Osteocyte (in vitro differentiated cells): ENCODE data around the gene RNF175. TPM values are rescaled to one million over a fixed set of nuclear protein-coding genes. Genes with fewer than 3 reads are reported as not detected.

Source experiments
- DNase-seq: peaks from one replicate; pipeline ENCODE4 v3.0.0; 2021; ENCODE audit warnings: mixed read lengths; ENCODE audit not compliant: unreplicated experiment; ENCODE audit errors: extremely low spot score
- H3K27ac Mint-ChIP-seq: one replicate; pipeline ENCODE4 v1.8.0; 2021; ENCODE audit warnings: mild to moderate bottlenecking, mixed read lengths; ENCODE audit not compliant: unreplicated experiment
- H3K27me3 Mint-ChIP-seq: one replicate; pipeline ENCODE4 v1.8.0; 2021; ENCODE audit warnings: mixed read lengths; ENCODE audit not compliant: unreplicated experiment
- H3K36me3 Mint-ChIP-seq: one replicate; pipeline ENCODE4 v1.8.0; 2021; ENCODE audit warnings: mixed read lengths; ENCODE audit not compliant: unreplicated experiment
- H3K4me1 Mint-ChIP-seq: one replicate; pipeline ENCODE4 v1.8.0; 2021; ENCODE audit warnings: mixed read lengths; ENCODE audit not compliant: unreplicated experiment
- H3K4me3 Mint-ChIP-seq: one replicate; pipeline ENCODE4 v1.8.0; 2021; ENCODE audit warnings: mild to moderate bottlenecking, moderate library complexity, mixed read lengths; ENCODE audit not compliant: unreplicated experiment
- H3K9me3 Mint-ChIP-seq: one replicate; pipeline ENCODE4 v1.8.0; 2021; ENCODE audit warnings: mixed read lengths; ENCODE audit not compliant: unreplicated experiment
- total RNA-seq: library from RNA; stranded (reverse); gene quantifications from 2 replicates; pipeline ENCODE4 v1.2.1, GENCODE V29; 2021
- TF ChIP-seq, protein P1 (sequence below): fragments of 200-600 bp; sonication (generic); IDR thresholded peaks from 2 replicates; pipeline ENCODE4 v1.5.0; 2021; ENCODE audit warnings: antibody characterized with exemption, mild to moderate bottlenecking, moderate library complexity

The RNF175 gene
- total RNA-seq, 1 donor from 2014 or later: 0.32 TPM

- Mint-ChIP-seq H3K27ac (no peak overlapping the region), H3K27me3 (peaks cover 62% of the 10 kb centered on the region), H3K9me3 (no peaks in the 10 kb centered on the region), H3K36me3 (no peaks in the 10 kb centered on the region), H3K4me1 (peaks cover 12% of the 10 kb centered on the region), H3K4me3 (no peak overlapping the region)
- TF ChIP-seq, protein P1, sequence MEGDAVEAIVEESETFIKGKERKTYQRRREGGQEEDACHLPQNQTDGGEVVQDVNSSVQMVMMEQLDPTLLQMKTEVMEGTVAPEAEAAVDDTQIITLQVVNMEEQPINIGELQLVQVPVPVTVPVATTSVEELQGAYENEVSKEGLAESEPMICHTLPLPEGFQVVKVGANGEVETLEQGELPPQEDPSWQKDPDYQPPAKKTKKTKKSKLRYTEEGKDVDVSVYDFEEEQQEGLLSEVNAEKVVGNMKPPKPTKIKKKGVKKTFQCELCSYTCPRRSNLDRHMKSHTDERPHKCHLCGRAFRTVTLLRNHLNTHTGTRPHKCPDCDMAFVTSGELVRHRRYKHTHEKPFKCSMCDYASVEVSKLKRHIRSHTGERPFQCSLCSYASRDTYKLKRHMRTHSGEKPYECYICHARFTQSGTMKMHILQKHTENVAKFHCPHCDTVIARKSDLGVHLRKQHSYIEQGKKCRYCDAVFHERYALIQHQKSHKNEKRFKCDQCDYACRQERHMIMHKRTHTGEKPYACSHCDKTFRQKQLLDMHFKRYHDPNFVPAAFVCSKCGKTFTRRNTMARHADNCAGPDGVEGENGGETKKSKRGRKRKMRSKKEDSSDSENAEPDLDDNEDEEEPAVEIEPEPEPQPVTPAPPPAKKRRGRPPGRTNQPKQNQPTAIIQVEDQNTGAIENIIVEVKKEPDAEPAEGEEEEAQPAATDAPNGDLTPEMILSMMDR: no peak
- DNase-seq: no peak
These were observed 39.9 kb upstream of the RNF175 start for GRCh38 chr4:153799694-153800074.

GRCh38 chr4:153798901-153799693 is 39.3 kb upstream of the RNF175 start:
- H3K27ac Mint-ChIP-seq: no peak overlapping the region
- H3K27me3 Mint-ChIP-seq: peaks cover 62% of the 10 kb centered on the region
- H3K36me3 Mint-ChIP-seq: no peaks in the 10 kb centered on the region
- DNase-seq: no peak
- peaks cover 12% of the 10 kb centered on the region for H3K4me1 Mint-ChIP-seq
- no peaks in the 10 kb centered on the region for H3K9me3 Mint-ChIP-seq
- TF ChIP-seq, protein P1: no peak
- H3K4me3 Mint-ChIP-seq: no peak overlapping the region

DNA sequence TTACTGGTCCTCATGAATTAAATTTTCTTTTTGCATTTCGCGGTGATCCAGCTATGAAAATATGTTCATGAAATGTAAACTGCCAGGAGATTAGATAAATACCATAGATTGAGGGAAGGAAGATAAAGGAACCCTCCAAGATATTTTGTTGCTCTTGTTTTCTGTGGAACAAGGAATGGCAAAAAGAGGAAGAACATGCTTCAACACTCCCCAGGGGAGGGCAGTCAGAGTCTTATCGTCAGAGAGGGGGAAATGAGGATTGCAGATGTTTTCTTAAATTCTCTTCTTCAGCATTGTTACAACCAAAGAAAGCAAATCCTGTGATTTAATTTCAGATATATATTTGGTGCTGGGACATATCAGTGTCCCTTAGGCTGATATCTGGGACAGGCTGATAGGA is 38.6 kb upstream of the RNF175 start:
- Mint-ChIP-seq H3K4me3 (no peak overlapping the region), H3K27me3 (peaks cover 66% of the 10 kb centered on the region), H3K9me3 (no peaks in the 10 kb centered on the region), H3K36me3 (no peaks in the 10 kb centered on the region), H3K4me1 (peaks cover 16% of the 10 kb centered on the region), H3K27ac (no peak overlapping the region)
- no peak for DNase-seq
- TF ChIP-seq, protein P1: no peak

GRCh38 chr4:153794006-153794405 is 34.2 kb upstream of the RNF175 start:
- Mint-ChIP-seq H3K36me3 (peaks cover 4% of the 10 kb centered on the region), H3K27ac (no peak overlapping the region), H3K4me3 (no peak overlapping the region), H3K4me1 (peaks cover 35% of the 10 kb centered on the region), H3K9me3 (no peaks in the 10 kb centered on the region), H3K27me3 (peaks cover 86% of the 10 kb centered on the region)
- DNase-seq: no peak
- TF ChIP-seq, protein P1: no peak

GRCh38 chr4:153792618-153793247 is 32.9 kb upstream of the RNF175 start:
- Mint-ChIP-seq H3K36me3 (peaks cover 4% of the 10 kb centered on the region), H3K4me3 (no peak overlapping the region), H3K27me3 (peaks cover 85% of the 10 kb centered on the region), H3K4me1 (peaks cover 38% of the 10 kb centered on the region), H3K9me3 (no peaks in the 10 kb centered on the region), H3K27ac (no peak overlapping the region)
- TF ChIP-seq, protein P1: no peak
- no peak for DNase-seq
